HG03139 (cell line): ENCODE data around the gene GPC4.
"Not testable (repeated sequence)": the region's sequence is repeated elsewhere in the genome, so short reads cannot be mapped to it uniquely, and the experiment has no call there.

ENCODE experiments used
- ATAC-seq: cut with Tn5 transposase; IDR thresholded peaks from one replicate; pipeline ENCODE4 v1.9.1; 2021; ENCODE audit not compliant: unreplicated experiment

The GPC4 gene

GRCh38 chrX:133307637-133308498, 107.4 kb downstream of the GPC4 start:
- no peak for ATAC-seq

DNA sequence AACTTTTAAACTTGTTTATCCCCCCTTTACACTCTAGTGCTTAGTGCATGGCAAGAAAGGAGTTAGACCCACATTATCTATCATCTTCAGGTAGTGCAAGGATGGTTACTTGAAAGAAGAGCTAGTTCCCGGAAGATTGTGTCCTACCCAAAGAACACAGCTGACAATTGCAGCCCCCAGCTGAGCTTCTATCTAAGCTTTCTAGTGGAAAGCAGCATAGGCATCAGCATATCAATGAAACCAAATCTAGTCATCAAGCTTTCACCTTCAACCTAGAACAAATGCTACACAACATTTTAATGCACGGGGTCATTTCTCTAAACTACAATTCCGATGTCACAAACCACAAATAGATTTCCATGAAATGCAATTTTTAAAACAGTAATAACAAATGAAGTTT, 108.2 kb downstream of the GPC4 start:
- no peak for ATAC-seq

DNA sequence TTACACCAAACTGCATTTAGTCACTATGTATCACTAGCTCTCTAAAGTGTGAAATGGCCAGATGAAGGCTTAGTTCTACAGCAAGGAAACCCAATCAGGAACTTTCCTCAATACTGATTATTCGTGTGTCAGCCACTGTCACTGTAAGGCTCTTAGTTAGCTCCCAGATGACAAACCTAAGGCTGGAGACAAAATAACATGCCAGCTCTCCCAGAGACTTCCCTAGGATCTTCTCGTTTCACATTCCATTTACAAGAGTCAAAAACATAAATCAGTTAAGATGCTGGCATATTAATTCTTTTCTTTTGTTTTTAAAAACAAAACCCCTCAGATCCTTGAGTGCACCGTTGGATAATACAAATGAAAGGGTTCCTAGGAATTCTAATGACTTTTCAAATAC, 109.0 kb downstream of the GPC4 start:
- no peak for ATAC-seq

DNA sequence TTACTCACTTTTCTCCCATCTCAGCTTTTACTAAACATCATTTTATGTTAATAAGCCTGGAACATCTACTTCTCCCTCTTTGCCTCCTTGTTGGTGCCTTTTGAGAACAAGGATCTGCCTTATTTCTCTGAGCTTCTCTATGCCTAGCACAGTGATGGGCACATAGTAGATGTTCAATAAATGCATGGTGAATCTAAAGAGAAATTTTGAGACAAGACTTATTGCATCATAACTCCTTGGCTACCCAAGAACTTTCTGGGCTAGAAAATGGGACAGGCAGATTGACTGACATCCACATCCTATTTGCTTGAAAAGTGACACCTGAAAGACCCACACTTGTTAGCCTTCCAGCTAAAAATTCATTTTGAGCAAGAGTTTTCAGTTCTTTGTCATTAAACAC, 109.9 kb downstream of the GPC4 start:
- ATAC-seq, result no peak

- ATAC-seq, result no peak
These were observed 112.4 kb downstream of the GPC4 start for GRCh38 chrX:133302775-133303445.

DNA sequence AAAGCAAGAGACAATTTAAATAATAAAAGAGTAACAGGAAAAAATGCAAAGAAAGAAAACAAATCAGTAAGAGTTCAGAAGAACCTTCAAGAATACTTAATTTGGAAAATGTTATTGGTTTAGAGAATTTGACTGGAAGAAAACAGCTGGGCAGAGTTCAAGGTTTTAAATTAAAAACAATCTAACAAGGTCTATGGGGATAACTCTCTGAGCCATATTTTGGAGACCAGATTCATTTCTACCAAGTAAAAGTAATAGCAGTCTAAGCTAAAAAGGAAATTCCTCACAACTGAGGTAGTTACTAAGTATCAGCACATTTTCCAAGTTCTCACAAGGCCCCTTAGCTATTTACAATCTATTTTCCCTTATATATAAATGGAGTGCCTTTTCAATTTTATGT, 114.7 kb downstream of the GPC4 start:
- ATAC-seq, result no peak

DNA sequence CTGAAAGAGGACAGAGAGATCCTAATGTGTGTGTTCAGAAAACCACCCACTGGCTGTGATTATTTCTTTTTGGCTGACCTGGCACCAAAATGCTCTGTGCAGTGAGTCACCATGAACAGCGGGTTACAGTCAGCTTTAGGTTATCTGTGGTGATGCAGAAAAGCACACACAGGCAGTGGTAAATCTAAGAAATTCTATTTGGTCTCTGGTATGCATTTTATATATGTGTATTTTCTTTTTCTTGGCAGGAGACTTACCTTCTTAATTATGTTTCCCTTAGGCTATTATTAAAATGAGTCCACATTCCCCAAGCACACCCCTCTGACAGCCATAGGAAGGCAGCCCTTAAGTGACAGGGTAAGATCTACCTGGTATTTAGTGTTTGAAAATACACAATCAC, 118.0 kb downstream of the GPC4 start:
- no peak for ATAC-seq

DNA sequence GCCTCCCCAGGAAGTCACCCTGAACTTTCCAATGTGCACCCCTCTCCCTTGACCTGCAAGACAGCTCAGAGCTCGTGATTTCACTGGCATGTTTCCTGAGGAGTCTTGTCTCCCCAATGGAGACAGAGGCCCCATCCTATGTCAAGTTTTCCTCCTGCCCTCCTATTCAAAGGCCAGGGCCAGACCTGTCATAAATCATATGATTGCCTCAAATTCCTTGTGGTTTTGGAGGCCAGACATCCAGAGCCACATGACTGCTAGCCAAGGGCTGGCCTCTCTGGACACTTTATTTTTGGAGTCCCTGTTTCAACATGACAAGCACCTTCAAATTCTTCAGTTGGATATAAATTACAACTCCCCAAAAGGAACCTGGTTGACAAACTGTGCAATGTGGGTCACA, 121.2 kb downstream of the GPC4 start:
- no peak for ATAC-seq

DNA sequence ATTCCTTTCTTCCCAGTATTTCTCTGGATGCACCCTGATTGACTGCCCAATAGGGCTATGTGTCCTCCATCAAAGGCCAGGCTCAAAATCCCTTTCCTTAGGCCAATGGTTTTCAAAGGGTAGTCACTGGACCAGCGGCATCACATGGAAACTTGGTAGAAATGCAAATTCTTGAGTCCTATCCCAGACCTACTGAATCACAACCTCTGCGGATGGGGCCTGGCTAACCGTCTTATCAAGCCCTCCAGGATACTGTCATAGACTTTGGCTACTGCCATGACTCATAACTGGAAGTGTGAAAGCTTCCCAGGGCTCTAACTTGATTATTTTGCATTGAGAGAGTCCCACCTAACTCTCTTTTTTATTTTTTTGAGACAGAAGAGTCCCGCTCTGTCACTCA, 125.2 kb downstream of the GPC4 start:
- no peak for ATAC-seq

DNA sequence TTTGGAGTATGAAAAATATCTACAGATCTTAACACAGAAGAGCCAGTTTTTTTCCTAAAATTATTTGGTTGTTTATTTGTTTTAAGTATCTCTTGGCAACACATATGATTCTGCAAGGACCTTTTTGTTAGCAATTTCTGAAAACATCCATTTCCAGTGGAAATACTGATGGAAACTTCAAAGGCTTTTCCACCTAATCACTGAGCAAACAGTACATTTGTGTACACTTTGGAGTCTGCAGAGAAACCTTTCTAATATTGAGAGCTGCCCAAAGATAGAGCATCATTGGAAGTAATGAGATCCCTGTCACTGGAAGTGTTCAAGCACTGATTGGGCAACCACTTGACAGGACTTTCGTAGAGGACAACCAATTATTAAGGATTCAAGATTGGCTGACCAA, 127.4 kb downstream of the GPC4 start:
- ATAC-seq, result no peak

GRCh38 chrX:133285341-133285740, 129.9 kb downstream of the GPC4 start:
- ATAC-seq, result no peak

GRCh38 chrX:133279112-133279730, 136.1 kb downstream of the GPC4 start:
- ATAC-seq, result not testable (repeated sequence)

- ATAC-seq, result no peak
These were observed 142.1 kb downstream of the GPC4 start for GRCh38 chrX:133273180-133273579.

- no peak for ATAC-seq
These were observed 146.1 kb downstream of the GPC4 start for GRCh38 chrX:133269168-133269567.

- no peak for ATAC-seq
These were observed 147.7 kb downstream of the GPC4 start for GRCh38 chrX:133267621-133268020.

GRCh38 chrX:133265331-133265730, 150.0 kb downstream of the GPC4 start:
- ATAC-seq, result no peak

GRCh38 chrX:133258481-133258880, 156.8 kb downstream of the GPC4 start:
- no peak for ATAC-seq

- no peak for ATAC-seq
These were observed 160.6 kb downstream of the GPC4 start for GRCh38 chrX:133254666-133255065.

DNA sequence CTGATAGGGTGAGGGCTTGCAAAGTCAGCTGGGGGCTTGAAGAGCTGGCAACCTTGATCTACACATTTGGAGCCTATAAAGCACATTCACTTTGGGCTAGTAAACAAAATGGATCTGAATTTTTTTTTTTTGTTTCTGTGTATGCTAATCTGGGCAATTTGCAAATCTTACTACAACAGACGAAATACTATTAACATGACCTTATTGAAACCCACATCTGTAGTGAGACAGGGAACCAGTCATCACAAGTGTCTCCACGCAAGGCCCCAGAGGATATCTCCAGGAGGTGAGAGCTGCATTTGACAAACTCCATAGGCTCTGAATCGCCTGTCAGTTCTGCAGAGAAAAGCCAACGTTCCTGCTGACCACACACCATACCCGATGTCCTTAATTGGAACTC, 164.1 kb downstream of the GPC4 start:
- ATAC-seq, result no peak

DNA sequence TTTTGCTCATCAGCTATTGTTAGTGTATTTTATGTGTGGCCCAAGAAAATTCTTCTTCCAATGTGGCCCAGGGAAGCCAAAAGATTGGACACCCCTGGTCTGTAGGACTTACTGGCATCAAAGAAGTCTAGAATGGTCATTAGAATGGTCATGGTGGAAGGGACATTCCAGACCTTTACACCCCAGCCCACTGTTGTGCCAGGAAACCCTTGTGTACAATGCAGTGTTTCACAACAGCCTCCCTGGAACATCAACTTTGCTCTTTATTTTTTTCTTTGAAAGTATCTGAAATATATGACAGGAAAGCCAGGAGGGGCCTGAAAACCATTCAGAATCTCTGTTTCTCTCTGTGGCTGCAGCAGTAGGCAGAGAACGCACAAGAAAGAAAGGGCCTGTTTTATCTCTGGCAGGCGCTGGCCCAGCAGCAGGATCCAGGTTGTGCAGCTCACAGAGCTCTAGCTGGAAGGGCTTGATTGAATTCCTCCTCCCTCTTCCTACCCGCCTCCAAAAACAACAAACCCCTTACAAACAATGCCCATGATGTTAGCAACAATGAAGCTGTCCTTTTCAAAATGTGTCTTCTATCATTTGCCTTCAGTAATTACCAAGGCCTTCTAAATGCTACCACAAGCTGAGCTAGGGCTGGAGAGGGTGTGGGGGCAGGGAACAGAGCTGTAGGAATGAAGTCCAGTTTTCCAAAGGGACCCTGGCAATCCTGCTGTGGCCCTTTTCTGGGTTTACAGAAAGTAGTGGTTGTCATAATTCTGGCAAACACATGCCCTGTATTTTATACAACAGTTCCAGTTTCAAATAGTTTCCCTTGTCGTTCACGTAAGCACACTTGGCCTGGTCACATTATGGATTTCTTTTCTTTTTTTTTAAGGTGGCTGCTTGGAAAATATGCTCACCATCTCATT, 164.8 kb downstream of the GPC4 start:
- no peak for ATAC-seq
